T-helper 17 cell (primary cell): ENCODE results near the gene PLB1. TPM values are rescaled to one million over a fixed set of nuclear protein-coding genes. Genes with fewer than 3 reads are reported as not detected.
A peak's percentile ranks its signal among the peaks of the same experiment; 100 is the strongest.

Source experiments
- ATAC-seq: fragments of 150-1000 bp; cut with Tn5 transposase; 2 replicates; pipeline ENCODE4 v1.10.0; 2021; ENCODE audit warnings: mild to moderate bottlenecking, moderate library complexity
- DNase-seq, 3 donors: peaks; one replicate each; pipeline versions ENCODE4 v3.0.0 to v3.0.0-alpha.2; 2020 to 2021
- H3K9me3 ChIP-seq: one replicate; pipeline ENCODE4 v1.7.0; 2013; ENCODE audit warnings: low read length, mild to moderate bottlenecking; ENCODE audit not compliant: control insufficient read depth, poor library complexity, severe bottlenecking
- H3K27ac Mint-ChIP-seq: one replicate; pipeline ENCODE4 v1.8.0; 2022; ENCODE audit warnings: mild to moderate bottlenecking, moderate library complexity, mixed read lengths
- H3K27me3 Mint-ChIP-seq: one replicate; pipeline ENCODE4 v1.8.0; 2022; ENCODE audit warnings: mixed read lengths
- H3K36me3 Mint-ChIP-seq: one replicate; pipeline ENCODE4 v1.8.0; 2022; ENCODE audit warnings: low read depth, mixed read lengths
- H3K4me1 Mint-ChIP-seq: one replicate; pipeline ENCODE4 v1.8.0; 2022; ENCODE audit warnings: mild to moderate bottlenecking, mixed read lengths
- H3K4me3 Mint-ChIP-seq: one replicate; pipeline ENCODE4 v1.8.0; 2022; ENCODE audit warnings: mild to moderate bottlenecking, moderate library complexity, mixed read lengths
- total RNA-seq, 4 donors: library from RNA in 2 of 4; stranded (reverse) in 2 of 4; gene quantifications; one replicate each; pipeline ENCODE4 v1.2.3 and lab custom pipeline; 2022 to 2026

Gene PLB1
- total RNA-seq, 2 donors from 2014 or later, result 2.2 to 2.7 TPM

- no peak overlapping the region for H3K27ac Mint-ChIP-seq
Observed at GRCh38 chr2:28590496-28591301, 94.8 kb downstream of the PLB1 start.

GRCh38 chr2:28591711-28592335, 96.0 kb downstream of the PLB1 start:
- H3K9me3 ChIP-seq, result no peaks in the 10 kb centered on the region
- DNase-seq, result no peak
- ATAC-seq, result no peak
- Mint-ChIP-seq H3K4me1 (peaks cover 39% of the 10 kb centered on the region), H3K36me3 (no peaks in the 10 kb centered on the region), H3K27me3 (no peaks in the 10 kb centered on the region), H3K27ac (no peak overlapping the region), H3K4me3 (no peak overlapping the region)

More at GRCh38 chr2:28590496-28591301, 94.8 kb downstream of the PLB1 start:
- H3K9me3 ChIP-seq, result no peaks in the 10 kb centered on the region
- Mint-ChIP-seq H3K36me3 (no peaks in the 10 kb centered on the region), H3K4me3 (no peak overlapping the region), H3K27me3 (no peaks in the 10 kb centered on the region), H3K4me1 (peaks cover 41% of the 10 kb centered on the region)
- ATAC-seq, result no peak
- no peak for DNase-seq

- H3K27ac Mint-ChIP-seq, result no peak overlapping the region
- no peaks in the 10 kb centered on the region for H3K9me3 ChIP-seq
- no peak for DNase-seq
- no peaks in the 10 kb centered on the region for H3K27me3 Mint-ChIP-seq
- H3K4me1 Mint-ChIP-seq, result peaks cover 32% of the 10 kb centered on the region
- H3K4me3 Mint-ChIP-seq, result no peak overlapping the region
- ATAC-seq, result no peak
- no peaks in the 10 kb centered on the region for H3K36me3 Mint-ChIP-seq
Observed at GRCh38 chr2:28592481-28592880, 96.6 kb downstream of the PLB1 start.

- Mint-ChIP-seq H3K4me3 (no peak overlapping the region), H3K4me1 (peaks cover 24% of the 10 kb centered on the region), H3K36me3 (no peaks in the 10 kb centered on the region), H3K27ac (no peak overlapping the region), H3K27me3 (no peaks in the 10 kb centered on the region)
- DNase-seq (no peak), ATAC-seq (no peak)
- no peaks in the 10 kb centered on the region for H3K9me3 ChIP-seq
Observed at GRCh38 chr2:28593160-28593755, 97.4 kb downstream of the PLB1 start.

- DNase-seq (no peak), ATAC-seq (no peak)
- H3K27ac Mint-ChIP-seq, result peak overlapping the region; percentile 98
- H3K4me1 Mint-ChIP-seq, result peaks cover 23% of the 10 kb centered on the region
- H3K9me3 ChIP-seq, result no peaks in the 10 kb centered on the region
- no peaks in the 10 kb centered on the region for H3K36me3 Mint-ChIP-seq
- no peaks in the 10 kb centered on the region for H3K27me3 Mint-ChIP-seq
- H3K4me3 Mint-ChIP-seq, result peak overlapping the region; percentile 67
Observed at GRCh38 chr2:28594000-28594331, 98.1 kb downstream of the PLB1 start.

- H3K4me1 Mint-ChIP-seq, result peaks cover 23% of the 10 kb centered on the region
- peak; percentile 89 for ATAC-seq
- H3K4me3 Mint-ChIP-seq, result peak overlapping the region; percentile 67
- H3K27ac Mint-ChIP-seq, result peak overlapping the region; percentile 98
- H3K9me3 ChIP-seq, result no peaks in the 10 kb centered on the region
- no peaks in the 10 kb centered on the region for H3K36me3 Mint-ChIP-seq
- H3K27me3 Mint-ChIP-seq, result no peaks in the 10 kb centered on the region
- peak; percentile 74 to 86 (median 77) for DNase-seq
Observed at GRCh38 chr2:28594332-28595108, 98.7 kb downstream of the PLB1 start.

GRCh38 chr2:28595323-28595722, 99.5 kb downstream of the PLB1 start:
- no peaks in the 10 kb centered on the region for H3K36me3 Mint-ChIP-seq
- DNase-seq (no peak), ATAC-seq (no peak)
- no peaks in the 10 kb centered on the region for H3K9me3 ChIP-seq
- peaks cover 23% of the 10 kb centered on the region for H3K4me1 Mint-ChIP-seq
- peak overlapping the region; percentile 98 for H3K27ac Mint-ChIP-seq
- no peak overlapping the region for H3K4me3 Mint-ChIP-seq
- H3K27me3 Mint-ChIP-seq, result no peaks in the 10 kb centered on the region

- no peaks in the 10 kb centered on the region for H3K9me3 ChIP-seq
- Mint-ChIP-seq H3K4me3 (no peak overlapping the region), H3K27me3 (no peaks in the 10 kb centered on the region), H3K4me1 (peaks cover 24% of the 10 kb centered on the region), H3K36me3 (no peaks in the 10 kb centered on the region), H3K27ac (peak overlapping the region; percentile 98)
- ATAC-seq (no peak), DNase-seq (no peak)
Observed at GRCh38 chr2:28598484-28598883, 102.6 kb downstream of the PLB1 start.

GRCh38 chr2:28600181-28600580, 104.3 kb downstream of the PLB1 start:
- no peak for DNase-seq
- H3K36me3 Mint-ChIP-seq, result no peaks in the 10 kb centered on the region
- H3K4me3 Mint-ChIP-seq, result no peak overlapping the region
- no peaks in the 10 kb centered on the region for H3K9me3 ChIP-seq
- ATAC-seq, result no peak
- H3K27ac Mint-ChIP-seq, result no peak overlapping the region
- H3K27me3 Mint-ChIP-seq, result no peaks in the 10 kb centered on the region
- peaks cover 11% of the 10 kb centered on the region for H3K4me1 Mint-ChIP-seq

- ATAC-seq (no peak), DNase-seq (no peak)
- H3K27ac Mint-ChIP-seq, result no peak overlapping the region
Observed at GRCh38 chr2:28601616-28602015, 105.8 kb downstream of the PLB1 start.

GRCh38 chr2:28602136-28602660, 106.3 kb downstream of the PLB1 start:
- ATAC-seq (no peak), DNase-seq (no peak)
- H3K9me3 ChIP-seq, result no peaks in the 10 kb centered on the region
- no peaks in the 10 kb centered on the region for H3K36me3 Mint-ChIP-seq
- no peak overlapping the region for H3K4me3 Mint-ChIP-seq
- peak overlapping the region; percentile 84 for H3K27ac Mint-ChIP-seq
- no peaks in the 10 kb centered on the region for H3K27me3 Mint-ChIP-seq
- peaks cover 9% of the 10 kb centered on the region for H3K4me1 Mint-ChIP-seq

More at GRCh38 chr2:28601616-28602015, 105.8 kb downstream of the PLB1 start:
- no peak overlapping the region for H3K4me3 Mint-ChIP-seq
- H3K4me1 Mint-ChIP-seq, result peaks cover 9% of the 10 kb centered on the region
- H3K36me3 Mint-ChIP-seq, result no peaks in the 10 kb centered on the region
- H3K9me3 ChIP-seq, result no peaks in the 10 kb centered on the region
- no peaks in the 10 kb centered on the region for H3K27me3 Mint-ChIP-seq

GRCh38 chr2:28602751-28603639, 107.1 kb downstream of the PLB1 start:
- H3K9me3 ChIP-seq, result no peaks in the 10 kb centered on the region
- Mint-ChIP-seq H3K4me3 (no peak overlapping the region), H3K4me1 (peaks cover 9% of the 10 kb centered on the region), H3K27ac (peak overlapping the region; percentile 84), H3K27me3 (no peaks in the 10 kb centered on the region), H3K36me3 (no peaks in the 10 kb centered on the region)
- no peak for ATAC-seq
- DNase-seq, result no peak
